Stimulated activated CD8-positive, alpha-beta memory T cell treated with anti-CD3 and anti-CD28 coated beads, Interleukin-15, amount 100 ng/mL, for 48 hours (primary cell): ENCODE data around the gene CREB5.
"Not testable (repeated sequence)": the region's sequence is repeated elsewhere in the genome, so short reads cannot be mapped to it uniquely, and the experiment has no call there.

Experiments
- DNase-seq, 2 donors: peaks; one replicate each; pipeline ENCODE4 v3.0.0-alpha.2; 2020; ENCODE audit warnings: low read depth in 2 of 2

CREB5 gene

DNA sequence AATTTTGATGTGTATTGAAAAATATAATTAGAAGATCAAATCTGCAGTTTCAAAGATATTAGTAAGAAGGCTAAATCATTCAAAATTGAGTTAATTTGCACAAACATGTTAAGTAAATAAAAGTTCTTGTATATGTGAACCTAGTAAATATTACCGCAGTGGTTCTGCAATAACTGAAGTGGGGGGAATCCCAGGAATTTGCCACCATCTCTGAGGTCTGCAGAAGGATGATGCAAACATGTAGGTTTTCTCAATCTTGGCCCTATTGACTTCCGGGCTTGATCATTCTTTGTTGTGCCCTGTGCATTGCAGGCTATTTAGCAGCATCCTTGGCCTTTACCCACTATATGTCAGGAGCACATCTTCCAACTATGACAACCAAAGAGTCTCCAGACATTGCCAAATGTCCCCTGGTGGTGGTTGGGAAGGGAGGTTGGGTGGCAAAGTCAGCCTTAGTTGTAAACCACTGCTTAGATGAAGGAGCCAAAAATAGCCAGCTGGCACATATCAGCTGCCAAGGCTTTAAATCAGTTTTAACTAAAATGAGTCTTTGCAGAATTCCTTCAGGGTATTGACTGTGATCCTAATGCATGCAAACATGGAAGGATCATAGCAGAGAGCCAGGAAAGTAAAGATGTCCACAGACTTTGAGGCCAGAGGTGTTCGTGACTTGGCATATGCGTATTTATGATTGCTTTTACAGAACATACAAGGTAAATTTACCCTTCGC is 399.5 kb downstream of the CREB5 start:
- DNase-seq, result no peak

DNA sequence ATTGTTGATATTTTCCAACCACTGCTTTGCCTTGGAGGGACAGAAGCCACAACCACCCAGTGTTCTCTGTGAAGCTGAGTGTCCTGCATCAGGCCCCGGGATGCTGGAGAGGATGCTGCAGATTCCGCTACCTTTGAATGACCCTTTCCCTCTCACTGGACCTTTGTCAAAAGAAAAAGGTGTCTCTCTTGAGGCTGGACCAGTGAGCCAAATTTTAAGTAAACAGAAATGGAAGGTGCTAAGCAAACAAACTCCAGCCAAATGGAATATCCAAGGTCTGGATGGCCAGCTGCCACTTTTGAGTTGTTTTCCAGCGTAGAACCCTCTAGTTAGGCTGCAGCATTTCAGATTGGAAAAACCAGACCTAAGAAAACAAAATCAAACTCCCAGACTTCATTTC is 400.3 kb downstream of the CREB5 start:
- no peak for DNase-seq

DNA sequence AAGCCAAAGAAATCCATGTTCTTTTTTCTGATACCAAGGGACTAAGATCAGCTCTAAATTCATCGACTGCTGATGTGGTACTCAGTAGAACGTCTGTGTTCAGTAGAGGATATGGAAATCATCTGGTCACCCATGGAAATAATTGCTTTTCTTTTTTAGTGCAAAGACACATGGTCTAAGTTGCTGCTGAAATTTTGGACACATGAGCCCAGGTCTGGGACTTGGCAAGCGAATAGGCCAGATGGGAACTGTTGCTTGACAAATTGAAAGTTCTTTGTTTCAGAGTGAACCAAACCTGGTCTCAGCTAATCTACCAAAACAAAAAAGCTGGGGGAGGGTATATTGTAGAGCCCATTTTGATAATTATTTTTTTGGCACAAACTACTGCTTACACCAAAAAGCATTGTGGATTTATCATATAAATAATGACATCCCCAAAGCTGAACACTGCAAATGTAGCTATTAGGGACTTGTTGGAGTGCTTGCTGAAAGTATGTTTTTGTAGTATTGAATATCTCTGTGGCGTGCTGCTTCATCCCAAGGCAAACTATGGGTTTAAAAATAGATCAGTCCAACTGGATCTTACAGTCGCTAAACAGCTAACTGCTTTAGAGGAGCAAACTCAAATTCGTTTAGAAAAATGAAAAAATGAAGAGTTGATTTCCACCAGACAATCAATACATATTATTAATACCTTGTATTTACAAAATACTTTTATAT is 401.1 kb downstream of the CREB5 start:
- DNase-seq, result no peak

DNA sequence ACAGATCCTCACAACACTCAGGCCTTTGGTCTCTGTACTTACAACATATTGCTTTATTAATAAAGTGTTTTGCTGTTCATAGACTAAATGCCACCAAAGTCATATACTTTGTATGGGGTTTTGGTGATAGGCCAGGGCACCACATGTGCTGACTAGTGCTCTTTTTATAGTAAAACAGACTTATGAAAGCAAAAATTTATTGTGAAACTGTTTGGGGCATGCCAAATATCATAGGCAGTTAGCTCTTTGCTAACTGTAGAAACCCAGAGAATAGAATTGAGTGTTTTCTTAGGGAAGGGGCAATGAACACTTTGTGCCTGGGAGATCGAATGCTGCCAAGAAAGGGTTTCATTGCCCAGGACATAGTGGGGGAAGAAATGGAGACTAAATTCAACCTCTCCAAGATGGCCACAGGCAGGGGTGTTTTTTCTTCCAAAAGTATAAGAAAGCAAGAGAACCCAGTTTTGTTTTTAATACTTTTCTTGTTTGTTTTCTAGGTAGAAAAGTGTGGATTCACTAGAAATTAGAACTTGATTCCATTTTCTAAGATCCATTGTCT is 403.1 kb downstream of the CREB5 start:
- no peak for DNase-seq

DNA sequence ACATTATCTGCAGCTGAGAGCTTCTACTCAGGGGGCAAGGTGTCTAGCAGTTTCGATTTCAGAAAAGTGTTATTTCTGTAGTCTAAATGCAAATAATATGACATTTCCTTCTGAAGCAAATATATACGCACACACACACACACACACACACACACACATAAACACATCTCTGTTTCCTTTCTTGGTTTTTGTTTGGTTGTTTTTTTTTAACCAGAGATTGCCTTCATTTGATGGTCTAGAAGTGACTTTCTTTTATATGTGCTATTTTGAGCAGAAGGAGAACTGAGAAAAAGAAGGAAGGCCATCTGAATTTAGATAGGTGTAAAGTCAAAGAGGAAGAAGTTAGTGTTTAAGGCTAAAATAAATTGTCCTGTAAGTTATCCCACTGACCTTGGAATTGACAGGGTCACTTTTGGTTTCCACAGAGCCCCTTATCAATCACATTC is 403.6 kb downstream of the CREB5 start:
- DNase-seq, result no peak

DNA sequence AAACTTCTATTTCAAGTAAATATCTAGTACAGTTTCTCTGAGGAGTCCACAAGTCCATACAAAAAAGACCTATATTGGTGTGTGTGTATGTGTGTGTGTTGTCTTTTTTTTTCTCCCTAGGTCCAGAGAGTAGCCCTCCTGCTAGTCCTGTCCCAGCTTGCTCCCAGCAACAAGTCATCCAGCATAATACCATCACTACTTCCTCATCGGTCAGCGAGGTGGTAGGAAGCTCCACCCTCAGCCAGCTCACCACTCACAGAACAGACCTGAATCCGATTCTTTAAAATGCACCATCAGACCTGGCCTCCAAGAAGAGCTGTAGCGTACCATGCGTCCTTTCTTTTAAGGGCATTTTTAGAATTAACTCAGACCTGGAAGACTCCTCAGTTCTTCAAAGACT is 406.7 kb downstream of the CREB5 start:
- no peak for DNase-seq

DNA sequence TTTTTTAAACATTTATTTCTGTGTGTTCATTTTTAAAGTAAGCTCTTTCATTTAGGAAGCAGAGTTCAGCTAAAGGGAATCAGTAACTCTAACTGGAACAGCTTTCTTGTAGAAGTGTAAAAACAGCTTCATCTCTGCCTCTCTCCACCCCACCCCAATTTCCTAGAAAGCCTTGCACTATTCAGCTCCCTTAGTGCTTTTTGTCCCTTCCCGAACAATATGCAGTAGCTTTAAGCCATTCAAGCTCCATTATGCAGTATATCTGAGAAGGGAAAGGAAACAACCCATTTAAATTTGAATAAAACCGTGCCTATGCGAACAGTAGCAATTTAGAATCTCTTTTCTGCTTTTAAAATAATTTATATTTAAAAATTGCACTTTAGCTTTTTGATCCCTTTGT is 411.3 kb downstream of the CREB5 start:
- no peak for DNase-seq

DNA sequence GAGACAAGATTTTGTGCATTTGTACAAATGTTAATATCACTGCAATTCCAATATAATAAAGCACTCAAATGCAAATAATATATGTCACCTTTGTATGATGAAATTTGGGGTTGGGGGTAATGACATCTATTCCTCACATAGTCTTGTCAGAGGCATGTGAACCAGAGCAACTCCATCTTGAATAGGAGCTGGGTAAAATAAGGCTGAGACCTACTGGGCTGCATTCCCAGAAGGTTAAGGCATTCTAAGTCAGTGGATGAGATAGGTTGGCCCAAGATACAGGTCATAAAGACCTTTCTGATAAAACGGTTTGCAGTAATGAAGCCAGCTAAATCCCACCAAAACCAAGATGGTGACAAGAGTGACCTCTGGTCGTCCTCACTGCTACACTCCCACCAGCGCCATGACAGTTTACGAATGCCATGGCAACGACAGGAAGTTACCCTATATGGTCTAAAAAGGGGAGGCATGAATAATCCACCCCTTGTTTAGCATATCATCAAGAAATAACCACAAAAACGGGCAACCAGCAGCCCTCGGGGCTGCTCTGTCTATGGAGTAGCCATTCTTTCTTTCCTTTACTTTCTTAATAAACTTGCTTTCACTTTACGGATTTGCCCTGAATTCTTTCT is 413.6 kb downstream of the CREB5 start:
- not testable (repeated sequence) for DNase-seq

DNA sequence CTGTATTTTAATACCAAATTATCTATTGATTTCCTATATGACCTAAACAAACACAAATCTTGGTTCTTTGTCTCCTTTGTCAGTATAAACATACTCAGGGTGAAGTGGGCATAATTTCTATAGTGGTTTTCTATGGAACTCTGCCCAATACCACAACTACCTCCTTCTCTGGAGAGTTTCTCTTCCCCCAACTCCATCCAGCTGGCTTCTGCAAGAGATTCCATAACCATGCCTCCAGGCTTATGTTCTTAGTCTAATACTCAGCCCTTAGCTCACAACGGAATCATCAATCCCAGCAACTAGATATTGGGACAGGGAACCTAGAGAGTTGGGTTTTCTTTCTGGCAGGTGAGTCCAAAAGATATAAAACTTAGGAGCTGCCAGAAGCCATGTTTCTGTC is 418.5 kb downstream of the CREB5 start:
- DNase-seq, result no peak

DNA sequence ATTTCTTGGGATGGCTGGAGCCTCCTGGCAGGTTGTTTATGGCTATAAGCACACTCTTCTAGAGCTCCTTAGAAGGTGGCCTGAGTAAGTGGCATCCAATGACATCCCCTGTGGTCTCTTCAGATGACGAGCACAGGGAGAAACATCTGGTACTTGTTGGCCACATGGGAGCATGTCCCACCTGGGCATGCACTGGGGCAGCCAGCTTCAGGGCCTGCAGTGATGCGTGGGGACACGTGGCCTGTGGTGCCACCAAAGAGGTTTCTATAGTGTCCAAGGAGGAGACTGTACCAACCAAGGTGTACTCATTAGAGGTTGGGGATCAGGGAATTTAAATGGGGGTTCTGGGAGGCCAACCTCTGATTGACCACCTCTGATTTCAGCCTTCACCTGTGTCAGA is 420.4 kb downstream of the CREB5 start:
- no peak for DNase-seq

DNA sequence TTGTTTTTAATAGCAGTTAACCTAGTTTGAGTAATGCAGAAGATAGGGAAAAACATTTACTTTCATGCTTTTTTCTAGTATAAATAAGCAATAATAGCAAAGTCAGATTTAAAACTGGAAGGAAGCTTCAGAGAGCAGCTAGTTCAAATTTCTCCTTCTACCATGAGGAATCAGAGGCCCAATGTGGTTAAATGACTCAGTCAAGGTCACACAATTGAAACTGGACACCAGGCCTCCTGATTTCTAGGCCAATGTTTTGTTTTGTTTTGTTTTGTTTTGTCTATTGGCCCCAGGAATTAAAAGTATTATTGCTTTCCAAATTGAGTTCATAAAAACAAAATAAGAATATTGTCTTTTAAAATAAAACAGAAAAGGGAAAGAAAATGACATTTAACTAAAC is 423.5 kb downstream of the CREB5 start:
- DNase-seq, result no peak

DNA sequence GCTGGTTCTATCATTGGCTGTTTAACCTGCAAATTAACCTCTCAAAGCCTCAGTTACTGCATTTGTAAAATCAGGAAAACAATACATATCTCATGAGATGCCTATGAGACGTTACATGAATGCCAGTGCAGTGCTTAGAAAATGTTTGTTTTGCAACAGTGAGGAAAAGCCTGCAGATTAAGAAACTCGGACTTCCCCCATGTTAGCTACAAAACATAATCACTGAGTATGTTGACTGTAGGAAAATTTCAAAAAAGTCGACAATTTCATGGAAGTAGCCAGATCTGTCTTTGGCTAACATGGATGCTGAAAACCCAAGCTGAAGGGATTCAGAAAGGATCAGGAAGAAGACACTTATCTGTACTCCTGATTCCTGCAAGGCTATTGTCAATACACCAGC is 424.4 kb downstream of the CREB5 start:
- DNase-seq, result no peak

DNA sequence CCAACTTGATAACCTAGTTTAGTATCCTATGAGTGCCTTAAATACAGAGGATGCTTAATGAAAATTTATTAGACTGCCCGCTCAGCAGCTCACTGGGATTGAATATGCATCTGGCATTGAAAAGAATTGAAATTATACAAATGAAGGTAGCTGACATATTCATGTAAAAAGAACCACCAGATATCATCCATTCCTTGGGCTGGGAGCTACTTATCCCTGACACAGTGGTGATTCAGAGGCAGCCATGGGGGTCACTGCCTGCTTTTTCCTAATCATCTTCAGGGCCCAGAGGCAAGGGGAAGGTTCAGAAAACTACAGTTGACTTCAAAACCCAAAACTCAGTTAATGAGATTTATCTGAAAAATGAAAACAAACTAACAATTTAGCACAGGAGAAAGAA is 424.9 kb downstream of the CREB5 start:
- DNase-seq, result no peak

DNA sequence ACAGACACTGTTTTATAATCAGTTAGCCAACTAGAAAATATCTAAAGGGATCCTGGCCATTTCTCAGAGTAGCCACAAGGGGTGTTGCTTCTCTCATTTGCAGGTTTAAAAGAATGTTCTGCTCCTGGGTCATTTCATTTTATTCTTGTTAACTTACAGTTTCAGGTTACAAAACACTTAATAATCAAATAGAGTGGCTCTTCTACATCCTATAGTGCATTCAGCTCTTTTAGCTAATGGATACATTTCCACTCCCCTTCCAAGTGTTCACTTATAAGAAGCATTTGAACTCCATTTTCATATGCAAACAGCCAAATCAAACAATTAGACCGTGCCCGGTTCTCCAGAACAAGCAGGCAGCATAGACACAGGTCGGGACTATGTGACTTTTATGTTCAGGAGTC is 428.3 kb downstream of the CREB5 start:
- no peak for DNase-seq

DNA sequence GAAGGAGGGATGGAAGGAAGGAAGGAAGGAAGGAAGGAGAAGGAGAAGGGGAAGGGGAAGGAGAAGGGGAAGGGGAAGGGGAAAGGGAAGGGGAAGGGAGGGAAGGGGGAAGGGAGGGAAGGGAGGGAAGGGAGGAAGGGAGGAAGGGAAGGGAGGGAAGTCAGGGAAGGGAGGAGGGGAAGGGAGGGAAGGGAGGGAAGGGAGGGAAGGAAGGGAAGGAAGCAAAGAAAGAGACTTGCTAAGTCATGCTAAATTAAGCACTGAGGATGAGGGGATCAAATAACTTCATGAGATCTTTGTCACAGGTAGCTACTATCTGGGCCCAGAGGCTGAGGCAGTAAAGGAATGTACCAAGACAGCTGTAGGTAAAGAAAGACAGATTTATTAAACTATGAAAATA is 429.4 kb downstream of the CREB5 start:
- DNase-seq, result no peak

DNA sequence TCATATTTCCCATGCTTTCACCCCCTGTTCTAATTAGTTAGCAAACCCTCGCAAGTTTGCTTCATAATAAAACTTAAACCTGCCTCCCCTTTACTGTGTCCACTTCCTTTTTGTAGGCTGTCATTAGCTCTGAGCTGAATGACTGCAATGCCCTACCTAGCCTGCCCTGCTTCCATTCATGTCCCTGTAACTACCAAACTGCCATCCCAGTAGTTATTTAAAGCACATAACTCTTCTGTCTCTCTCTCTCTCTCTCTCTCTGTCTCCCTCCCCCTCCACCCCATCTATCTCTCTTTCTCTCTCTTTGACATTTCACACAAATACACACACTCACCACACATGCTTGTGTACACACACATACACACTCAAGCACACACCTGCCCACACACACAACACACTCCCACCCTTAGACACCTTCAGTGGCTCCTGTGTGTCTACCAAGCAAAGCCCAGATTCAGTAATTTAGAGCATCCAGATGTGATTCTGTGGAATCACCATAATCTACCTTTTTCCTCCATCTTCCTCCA is 430.5 kb downstream of the CREB5 start:
- DNase-seq, result no peak

DNA sequence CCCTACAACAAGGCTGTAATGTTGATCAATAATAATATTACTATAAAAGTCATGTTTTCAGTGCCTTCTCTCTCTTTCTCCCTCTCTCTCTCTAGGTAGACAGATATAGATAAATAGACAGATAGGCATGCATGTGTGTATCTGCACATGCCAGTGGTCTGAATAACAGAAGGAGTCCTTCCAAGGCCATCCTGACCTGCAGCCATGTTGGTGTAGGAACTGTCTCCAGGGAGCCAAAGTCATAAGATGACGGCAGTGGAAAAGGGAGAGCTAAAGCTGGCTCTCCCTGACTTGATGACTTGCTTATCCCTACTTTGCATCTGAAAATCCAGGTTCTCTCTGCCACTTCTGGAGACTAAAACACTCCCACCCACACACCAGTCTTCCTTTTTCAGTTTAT is 432.8 kb downstream of the CREB5 start:
- DNase-seq, result no peak

DNA sequence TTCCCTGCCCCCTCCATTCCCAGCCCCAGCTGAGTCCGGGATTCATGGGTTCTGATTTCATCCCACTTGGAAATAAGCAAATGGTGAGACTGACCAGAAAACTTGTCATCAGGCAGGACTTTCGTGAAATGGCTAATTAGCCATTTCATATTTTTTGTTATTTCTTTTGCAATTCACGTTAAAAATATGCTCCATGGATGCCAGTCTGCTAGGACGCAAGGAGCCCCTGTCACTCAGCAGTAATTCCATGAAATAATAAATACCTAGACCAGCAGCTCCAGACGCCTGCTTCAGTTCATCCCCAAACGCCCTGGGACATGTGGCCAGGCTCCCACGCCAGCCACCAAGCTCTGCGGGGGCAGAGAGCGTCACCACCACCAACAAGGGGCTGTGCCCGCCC is 434.9 kb downstream of the CREB5 start:
- no peak for DNase-seq

DNA sequence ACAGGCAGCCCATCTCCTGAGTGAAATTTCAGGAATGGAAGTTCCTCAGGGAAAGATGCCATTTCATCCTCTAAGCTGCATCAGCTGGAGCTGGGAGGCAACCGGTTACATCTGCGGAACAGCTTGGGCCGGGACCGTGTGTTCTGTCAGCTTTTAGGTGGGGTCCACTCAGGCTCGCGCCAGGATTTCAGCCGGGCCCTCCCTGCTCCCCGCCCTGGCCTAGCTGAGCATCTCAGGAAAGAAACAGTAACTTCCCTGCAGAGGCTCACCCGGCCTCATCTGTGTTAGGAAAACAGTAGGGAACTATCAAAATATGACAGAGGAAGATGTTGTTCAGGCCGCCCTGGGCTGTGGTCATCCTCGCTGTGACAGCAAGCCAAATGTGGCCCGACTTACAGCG is 435.4 kb downstream of the CREB5 start:
- DNase-seq, result no peak

DNA sequence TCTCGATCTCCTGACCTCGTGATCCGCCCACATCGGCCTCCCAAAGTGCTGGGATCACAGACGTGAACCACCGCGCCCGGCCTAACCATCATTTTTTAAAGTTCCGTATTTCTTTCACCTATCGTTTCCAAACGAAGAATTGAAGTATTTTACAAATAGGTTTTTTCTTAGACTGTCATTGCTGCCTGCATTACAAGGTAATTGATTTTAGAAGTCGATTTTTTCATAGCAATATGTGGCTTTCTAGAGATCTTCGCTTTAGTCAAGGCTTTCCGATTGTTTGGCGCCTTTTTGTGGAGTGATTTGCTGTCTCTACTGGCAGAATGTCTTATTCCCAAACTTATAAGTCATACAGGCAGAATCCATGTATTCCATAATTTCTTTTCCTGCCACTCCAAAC is 436.6 kb downstream of the CREB5 start:
- no peak for DNase-seq

DNA sequence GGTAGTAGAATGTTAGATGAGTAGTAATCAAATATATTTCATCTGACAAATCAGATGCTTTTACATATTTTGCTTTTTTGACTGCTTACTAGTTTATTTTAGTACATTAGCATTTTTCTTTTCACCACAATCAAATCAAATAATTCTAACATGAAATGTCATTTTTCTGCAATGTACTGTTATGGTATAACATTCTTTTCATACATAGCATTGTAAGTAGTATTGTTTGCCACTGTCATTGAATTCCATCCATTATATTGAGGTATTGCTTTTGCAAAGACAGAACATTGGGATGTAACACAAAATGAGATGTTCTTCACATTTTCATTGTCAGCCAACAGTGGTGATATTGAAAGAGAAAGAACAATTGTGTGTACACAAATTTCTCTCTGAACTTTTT is 438.4 kb downstream of the CREB5 start:
- DNase-seq, result no peak

DNA sequence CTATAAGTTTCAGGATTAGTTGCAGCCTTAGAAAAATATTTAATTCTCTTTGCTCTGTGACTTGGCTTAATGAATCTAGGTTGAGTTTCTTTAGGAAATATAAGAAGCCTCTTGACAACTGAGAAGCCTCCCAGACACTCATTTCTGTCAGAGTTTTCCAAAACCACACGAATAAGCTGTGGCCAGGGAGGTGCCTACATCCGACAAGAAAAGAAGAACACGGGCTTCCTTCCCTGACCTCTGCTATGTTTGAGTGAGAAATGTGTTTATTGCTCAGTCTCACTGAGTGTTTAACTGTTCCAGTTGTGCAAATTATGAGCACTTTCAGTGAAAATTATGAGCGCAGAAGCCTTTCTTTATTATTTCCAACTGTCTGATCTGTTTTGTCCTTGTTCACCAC is 440.8 kb downstream of the CREB5 start:
- no peak for DNase-seq
